ENCODE measurements around the gene CHPT1. TPM values are rescaled to one million over a fixed set of nuclear protein-coding genes. Genes with fewer than 3 reads are reported as not detected.

CHPT1 gene
- polyA plus RNA-seq, 4 donors, result 35.5 to 47.5 (median 45.9) TPM

DNA sequence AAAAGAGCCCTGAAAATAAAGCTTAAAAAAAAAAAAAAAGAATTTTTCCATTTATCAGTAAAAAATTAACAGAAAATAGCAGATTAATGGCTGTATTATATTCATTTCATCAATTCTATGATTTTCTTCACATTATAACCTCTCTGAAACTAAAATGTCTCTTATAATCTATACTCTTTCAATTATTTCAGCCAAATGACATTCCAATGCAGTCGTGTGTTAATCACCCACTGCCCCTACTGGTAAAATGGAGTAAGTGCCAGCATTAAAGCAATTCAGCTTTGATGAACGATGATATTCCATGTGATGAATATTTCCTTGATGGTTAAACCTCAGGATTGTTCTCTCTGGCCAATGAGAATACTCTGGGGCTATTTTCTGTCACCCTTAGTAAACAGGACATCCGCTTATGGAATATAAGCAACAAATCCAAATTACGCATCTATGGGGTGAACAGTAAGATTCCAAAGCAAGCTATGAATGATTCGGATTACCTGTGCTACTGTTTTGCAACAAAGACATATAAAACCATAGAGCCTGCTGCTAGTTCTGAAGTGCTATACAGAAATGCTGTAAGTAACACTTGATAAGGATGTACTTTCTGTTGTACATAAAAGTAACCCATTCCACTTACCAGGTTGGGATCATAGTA, 62.1 kb downstream of the CHPT1 start:
- peak in 1 of 4 donors; percentile 7 for DNase-seq (ENCODE audit: low read depth in 4 of 4, low spot score in 3 of 4)

DNA sequence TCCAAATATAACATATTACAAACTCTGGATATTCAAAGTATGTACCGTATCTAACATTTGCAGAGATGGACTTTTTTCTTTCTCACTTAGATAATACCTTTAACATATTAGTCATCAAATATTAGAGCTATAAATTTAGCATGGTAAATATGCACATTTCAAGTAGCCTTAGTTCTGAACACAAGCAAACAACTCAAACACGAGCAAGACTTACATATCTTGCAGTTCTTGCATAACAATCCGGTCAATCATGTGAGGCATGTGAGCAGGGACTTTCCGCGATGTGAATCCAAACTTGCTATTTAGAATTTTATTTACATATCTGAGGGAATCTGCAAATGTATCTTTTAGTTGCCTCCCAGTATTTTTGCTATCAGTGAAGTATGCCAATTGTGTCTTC, 63.9 kb downstream of the CHPT1 start:
- DNase-seq (ENCODE audit: low read depth in 4 of 4, low spot score in 3 of 4), result no peak

DNA sequence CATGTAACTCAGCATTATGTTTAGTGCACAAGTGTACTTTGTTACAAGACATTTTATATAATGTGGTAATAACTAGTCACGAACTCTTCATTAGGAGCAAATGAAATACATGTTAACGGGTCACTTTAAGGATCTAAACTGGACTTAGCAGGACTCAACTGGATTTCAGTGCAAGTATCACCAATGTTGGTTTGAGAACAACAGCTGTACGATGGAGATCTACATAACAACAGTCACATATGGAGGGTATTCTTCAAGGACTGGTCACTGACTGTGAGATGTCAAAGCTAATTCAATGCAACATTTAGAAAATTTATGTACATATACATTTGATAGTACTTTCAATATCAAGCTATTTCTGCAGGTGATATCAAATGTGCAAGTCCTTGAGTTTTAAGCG, 64.3 kb downstream of the CHPT1 start:
- DNase-seq (ENCODE audit: low read depth in 4 of 4, low spot score in 3 of 4), result no peak

DNA sequence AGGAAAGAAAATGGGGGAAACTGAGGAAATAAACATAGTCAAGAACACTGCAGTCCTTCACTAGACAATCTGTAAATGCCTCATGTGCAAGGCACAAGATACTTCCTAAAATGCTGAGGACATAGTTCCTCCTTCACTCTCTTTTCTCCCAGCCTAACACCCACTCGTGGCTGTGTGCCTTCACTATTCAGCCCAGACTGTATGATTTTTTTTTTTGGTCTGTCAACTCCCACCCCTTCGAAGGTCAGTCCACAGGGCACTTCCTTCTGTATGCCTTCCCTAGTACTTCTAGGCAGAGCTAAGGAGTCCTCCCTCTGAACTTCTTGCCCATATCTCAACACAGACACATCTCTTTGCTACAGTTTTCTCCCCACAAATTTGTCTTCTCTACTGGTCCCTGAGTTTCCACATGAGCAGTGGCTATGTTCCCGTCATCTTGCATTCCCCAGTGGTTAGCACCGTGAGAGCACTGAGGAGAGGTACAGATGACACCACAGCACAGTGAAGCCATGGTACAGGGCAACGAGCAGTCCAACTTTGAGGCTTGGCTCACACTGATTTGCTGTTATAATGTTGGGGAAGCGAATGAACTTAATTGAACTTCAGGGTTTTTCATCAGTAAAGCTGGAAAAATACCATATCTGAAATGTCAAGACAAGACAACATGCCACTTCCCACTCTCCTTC, 65.9 kb downstream of the CHPT1 start:
- no peak for DNase-seq (ENCODE audit: low read depth in 4 of 4, low spot score in 3 of 4)

DNA sequence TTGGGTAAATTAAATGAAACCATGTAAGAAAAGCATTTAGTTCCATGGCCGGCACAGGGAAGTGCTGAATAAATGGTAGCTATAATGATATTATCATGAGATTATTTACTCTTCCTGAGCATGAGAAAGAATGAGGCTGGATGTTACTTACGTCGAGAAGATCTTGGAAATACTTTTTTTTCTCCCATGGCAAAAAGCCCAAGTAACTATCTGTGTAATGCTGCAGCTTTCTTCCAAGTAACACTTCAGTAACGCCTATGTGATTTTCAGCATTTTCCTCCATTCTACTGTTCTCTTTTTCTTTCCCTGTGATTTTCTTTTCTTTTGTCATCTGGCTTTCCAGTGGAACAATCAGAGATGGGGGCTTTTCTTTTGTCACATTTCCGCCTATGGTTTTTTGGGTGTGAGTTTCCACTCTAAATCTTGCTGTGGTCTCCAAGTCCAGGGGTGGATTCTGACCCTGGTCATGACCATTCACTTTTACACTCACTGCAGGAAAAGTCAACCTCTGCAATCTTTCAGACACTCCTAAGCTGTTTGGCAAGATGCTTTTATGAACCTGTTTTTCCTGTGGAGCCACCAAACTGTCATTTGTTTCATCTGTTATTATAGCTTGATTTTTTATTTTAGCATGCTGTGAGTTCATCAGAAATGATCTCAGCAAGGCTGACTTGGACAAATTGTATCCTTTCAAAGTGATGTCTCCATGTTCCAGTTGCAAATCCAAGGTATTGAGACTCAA, 66.8 kb downstream of the CHPT1 start:
- no peak for DNase-seq (ENCODE audit: low read depth in 4 of 4, low spot score in 3 of 4)

DNA sequence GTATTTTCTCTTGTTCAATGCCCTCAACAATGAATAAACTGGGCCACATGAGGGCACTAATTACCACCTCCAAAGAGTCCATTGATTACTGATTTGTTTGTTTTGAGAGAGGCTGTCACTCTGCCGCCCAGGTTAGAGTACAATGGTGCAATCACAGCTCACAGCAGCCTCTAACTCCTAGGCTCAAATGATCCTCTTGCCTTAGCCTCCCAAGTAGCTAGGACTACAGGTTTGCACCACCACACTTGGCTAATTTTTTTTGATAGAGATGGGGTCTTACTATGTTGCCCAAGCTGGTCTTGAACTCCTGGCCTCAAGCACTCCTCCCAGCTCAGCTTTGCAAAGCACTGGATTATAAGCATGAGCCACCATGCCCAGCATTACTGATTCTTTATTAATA, 70.1 kb downstream of the CHPT1 start:
- DNase-seq (ENCODE audit: low read depth in 4 of 4, low spot score in 3 of 4), result no peak

DNA sequence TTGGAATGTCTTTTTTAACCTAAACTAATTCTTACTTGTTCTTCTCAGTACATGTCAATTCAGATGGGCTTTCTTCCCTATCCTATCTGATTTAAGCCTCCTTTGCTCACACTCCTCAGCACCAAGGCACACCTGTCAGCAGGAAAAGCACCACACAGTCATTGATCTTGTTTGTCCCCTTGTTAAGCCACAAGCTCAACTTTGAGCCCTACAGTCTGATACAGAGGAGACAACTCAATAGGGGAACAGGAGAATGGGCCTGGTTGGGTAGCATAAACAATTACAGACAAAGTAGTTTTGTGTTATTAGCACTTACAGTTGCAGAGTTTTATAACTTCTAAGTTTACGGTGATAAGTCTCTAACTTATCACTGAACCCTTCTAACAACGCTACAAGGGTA, 71.3 kb downstream of the CHPT1 start:
- no peak for DNase-seq (ENCODE audit: low read depth in 4 of 4, low spot score in 3 of 4)

DNA sequence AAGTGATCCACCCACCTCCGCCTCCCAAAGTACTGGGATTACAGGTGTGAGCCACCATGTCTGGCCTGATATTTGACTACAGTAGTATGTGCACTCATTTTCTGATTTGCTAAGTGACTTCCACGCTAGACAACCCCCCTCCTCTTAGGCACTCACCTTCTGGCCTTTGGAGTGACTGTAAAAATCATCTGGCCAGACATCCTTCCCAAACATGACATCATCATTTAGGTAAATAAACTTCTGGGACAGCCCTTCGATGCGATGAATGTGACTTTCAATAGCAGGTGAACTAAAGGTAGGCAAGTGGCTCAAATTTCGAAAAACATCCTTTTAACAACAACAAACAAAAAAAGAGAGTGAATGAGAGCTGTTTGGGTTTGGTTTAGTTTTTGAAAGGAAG, 72.4 kb downstream of the CHPT1 start:
- no peak for DNase-seq (ENCODE audit: low read depth in 4 of 4, low spot score in 3 of 4)

DNA sequence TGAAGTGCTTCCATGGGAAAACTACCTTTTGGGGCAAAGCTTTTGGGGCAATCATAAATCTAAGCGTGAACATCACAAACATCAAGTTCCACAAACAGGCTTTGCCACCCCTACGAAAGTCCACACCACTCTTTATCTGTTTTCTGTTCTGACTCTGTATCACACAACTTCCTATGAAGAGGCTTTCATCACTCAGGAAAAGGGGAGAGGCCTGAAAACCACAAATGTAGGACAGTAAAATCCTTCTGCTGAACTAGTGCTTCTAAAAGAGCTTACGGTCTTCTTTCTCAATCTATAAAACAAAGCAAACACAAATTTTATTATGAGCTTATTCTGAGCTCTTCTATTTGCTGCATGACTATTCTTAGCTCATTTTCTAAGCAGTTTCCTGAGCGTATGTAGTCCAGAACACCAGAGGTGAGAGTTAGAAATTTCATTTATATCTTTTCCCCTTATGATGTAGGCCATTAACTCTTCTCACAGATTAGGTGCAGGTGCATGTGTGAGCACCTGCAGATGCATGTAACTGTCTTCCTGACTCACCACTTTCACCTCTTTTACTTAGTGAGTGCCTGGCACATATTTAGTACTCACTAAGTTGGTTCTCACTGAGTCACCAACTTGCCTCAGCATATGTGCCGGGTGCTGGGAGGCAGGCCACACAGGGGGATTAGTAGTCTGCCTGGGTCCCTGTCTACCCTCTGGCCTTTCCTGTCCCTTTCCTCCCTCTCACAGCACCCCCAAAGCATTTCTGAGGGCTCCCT, 74.8 kb downstream of the CHPT1 start:
- no peak for DNase-seq (ENCODE audit: low read depth in 4 of 4, low spot score in 3 of 4)

DNA sequence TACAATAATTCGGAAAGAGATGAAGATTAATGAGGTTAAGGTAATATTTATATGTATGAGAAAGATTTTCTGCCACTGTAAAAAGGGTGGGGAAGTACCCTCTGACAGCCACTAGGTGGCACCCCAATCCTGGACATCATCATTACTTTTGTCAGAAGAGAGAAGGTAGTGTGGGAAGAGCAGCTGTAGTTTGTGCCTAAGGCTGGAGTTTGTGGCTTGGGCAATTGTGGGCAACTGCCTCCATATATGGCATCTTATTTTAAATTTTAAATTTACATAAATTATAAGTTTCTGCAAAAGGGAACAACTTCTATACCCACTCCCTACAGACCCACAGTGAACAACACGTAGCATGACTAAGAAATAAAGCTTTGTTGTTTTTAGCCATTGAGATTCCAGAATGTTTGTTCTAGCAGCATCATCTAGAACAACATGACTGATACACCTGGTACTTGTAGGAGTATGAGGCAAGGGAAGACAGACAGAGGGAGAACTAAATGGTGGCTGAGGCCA, 76.3 kb downstream of the CHPT1 start:
- DNase-seq (ENCODE audit: low read depth in 4 of 4, low spot score in 3 of 4), result peak; percentile 30 to 39 (median 32)

DNA sequence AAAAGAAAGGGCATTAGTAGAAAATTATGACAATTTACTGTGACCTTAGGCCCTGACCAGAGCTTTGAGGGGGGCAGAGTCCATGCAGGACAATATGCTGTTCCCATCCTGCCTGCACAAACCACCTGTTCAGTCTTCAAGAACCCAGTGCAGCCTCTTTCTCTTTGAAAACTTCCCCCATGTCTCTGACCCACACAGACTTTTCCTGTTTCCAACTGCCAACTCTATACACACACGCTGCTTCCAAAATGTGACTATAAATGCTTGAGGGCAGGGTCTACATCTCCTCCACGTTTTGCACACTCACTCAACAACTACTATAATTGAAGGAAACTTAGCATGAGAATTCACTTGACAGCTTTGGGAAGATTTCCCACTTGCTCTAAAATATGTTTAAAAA, 78.4 kb downstream of the CHPT1 start:
- no peak for DNase-seq (ENCODE audit: low read depth in 4 of 4, low spot score in 3 of 4)

DNA sequence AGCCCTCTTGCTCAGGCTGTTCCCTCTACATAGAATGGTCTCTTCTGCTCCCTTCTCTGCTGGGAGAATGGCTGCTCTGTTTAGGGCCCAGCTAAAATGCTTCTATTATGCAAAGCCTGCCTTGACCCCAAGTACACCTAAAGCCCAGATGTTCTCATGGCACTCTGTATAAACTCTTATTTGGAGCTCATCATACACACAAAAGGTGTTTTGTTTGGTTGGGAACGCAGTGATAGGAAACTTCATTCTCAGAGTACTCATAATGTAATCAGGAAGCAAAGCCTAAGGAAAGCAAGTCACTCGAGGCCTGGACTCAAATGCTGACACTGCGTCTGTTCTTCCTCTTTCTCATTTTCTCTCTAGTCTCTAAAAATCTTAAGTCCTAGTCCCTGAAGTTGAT, 80.0 kb downstream of the CHPT1 start:
- no peak for DNase-seq (ENCODE audit: low read depth in 4 of 4, low spot score in 3 of 4)

DNA sequence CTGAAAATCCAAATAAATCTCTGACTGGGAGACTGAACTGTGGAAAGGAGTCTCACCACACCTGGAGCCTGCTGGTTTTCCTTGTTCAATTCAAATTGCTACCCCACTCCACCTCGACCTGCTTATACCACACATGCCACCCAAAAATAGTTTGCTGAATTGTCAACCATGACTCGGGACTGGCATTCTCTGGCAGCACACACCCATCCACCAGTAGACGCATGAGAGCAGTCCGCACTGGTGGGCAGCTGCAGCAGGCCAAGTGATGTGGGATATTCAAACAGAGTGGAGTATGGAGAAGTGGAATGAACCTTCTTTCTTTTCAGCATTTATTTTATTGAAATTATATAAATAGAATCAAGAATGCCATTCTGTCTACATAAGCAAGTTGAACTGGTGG, 80.5 kb downstream of the CHPT1 start:
- DNase-seq (ENCODE audit: low read depth in 4 of 4, low spot score in 3 of 4), result no peak

Other genes starting within 250 kb of the CHPT1 start
- under 1 TPM in 1 of 4 donors, not detected in 3; 0.04 TPM for gene SPIC, start 222.3 kb upstream of the CHPT1 start, polyA plus RNA-seq (ENCODE audit: insufficient read length in 4 of 4)
- gene MYBPC1, start 102.7 kb upstream of the CHPT1 start, polyA plus RNA-seq (ENCODE audit: insufficient read length in 4 of 4), result under 1 TPM in 3 of 4 donors, not detected in 1; 0.03 to 0.37 (median 0.15) TPM
- 1 to 10 TPM in 2 of 4 donors, under 1 TPM in 2; 0.37 to 2.0 (median 0.95) TPM for gene SYCP3, start 41.8 kb downstream of the CHPT1 start, polyA plus RNA-seq (ENCODE audit: insufficient read length in 4 of 4)
- 10 to 100 TPM; 30.0 to 37.9 (median 36.2) TPM for gene GNPTAB, start 133.3 kb downstream of the CHPT1 start, polyA plus RNA-seq (ENCODE audit: insufficient read length in 4 of 4)
- gene DRAM1, start 179.9 kb downstream of the CHPT1 start, polyA plus RNA-seq (ENCODE audit: insufficient read length in 4 of 4), result 10 to 100 TPM; 18.0 to 23.4 (median 23.0) TPM